Adrenal gland (tissue), 5 donors: ENCODE results near the gene JPH2.

Experiments used
- POLR2A ChIP-seq, 2 donors: fragments of 450-650 bp; IDR thresholded peaks; one replicate each; pipeline ENCODE4 v1.6.1; 2017; ENCODE audit warnings: antibody characterized with exemption in 2 of 2, mild to moderate bottlenecking in 2 of 2, moderate library complexity in 1 of 2
- TF ChIP-seq, protein P1 (sequence below), 6 experiments: fragments of 450-650 bp in 4 of 6; fragments of 200-600 bp in 2 of 6; sonication (generic) in 1 of 6; IDR thresholded peaks; 1 replicate in 5 of 6; 2 replicates in 1 of 6; pipeline versions ENCODE4 v1.5.1 to v1.8.0; 2016 to 2021; ENCODE audit warnings: antibody characterized with exemption in 6 of 6, mild to moderate bottlenecking in 2 of 6, moderate library complexity in 1 of 6
- donor health status: DM: no; HTN: no; CAD: no.

GRCh38 chr20:44171775-44172571 is 15.0 kb downstream of the JPH2 start:
- TF ChIP-seq, protein P1, sequence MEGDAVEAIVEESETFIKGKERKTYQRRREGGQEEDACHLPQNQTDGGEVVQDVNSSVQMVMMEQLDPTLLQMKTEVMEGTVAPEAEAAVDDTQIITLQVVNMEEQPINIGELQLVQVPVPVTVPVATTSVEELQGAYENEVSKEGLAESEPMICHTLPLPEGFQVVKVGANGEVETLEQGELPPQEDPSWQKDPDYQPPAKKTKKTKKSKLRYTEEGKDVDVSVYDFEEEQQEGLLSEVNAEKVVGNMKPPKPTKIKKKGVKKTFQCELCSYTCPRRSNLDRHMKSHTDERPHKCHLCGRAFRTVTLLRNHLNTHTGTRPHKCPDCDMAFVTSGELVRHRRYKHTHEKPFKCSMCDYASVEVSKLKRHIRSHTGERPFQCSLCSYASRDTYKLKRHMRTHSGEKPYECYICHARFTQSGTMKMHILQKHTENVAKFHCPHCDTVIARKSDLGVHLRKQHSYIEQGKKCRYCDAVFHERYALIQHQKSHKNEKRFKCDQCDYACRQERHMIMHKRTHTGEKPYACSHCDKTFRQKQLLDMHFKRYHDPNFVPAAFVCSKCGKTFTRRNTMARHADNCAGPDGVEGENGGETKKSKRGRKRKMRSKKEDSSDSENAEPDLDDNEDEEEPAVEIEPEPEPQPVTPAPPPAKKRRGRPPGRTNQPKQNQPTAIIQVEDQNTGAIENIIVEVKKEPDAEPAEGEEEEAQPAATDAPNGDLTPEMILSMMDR (IDR thresholded peaks at IDR 0.05): no peak
- TF ChIP-seq POLR2A (IDR thresholded peaks at IDR 0.05): no peak
